T-cell (primary cell): ENCODE measurements around the gene ALPP. TPM values are rescaled to one million over a fixed set of nuclear protein-coding genes. Genes with fewer than 3 reads are reported as not detected.
A peak's percentile ranks its signal among the peaks of the same experiment; 100 is the strongest.

ENCODE experiments used
- ATAC-seq, 4 experiments: fragments of 200-7000 bp in 3 of 4; fragments of 150-1000 bp in 1 of 4; cut with Tn5 transposase; replicated peaks in 1 of 4; 1 replicate in 3 of 4; 2 replicates in 1 of 4; pipeline ENCODE4 v1.10.0; 2021; ENCODE audit warnings: moderate library complexity in 3 of 4, mild to moderate bottlenecking in 2 of 4, moderate number of reproducible peaks in 1 of 4
- CTCF ChIA-PET, 2 donors: fragments of 300-600 bp; sonication (Branson Sonifier 250); formaldehyde crosslinking; loops; one replicate each; lab custom pipeline; 2022; ENCODE audit warnings: antibody characterized with exemption in 2 of 2; lab: Charles Lee
- POLR2A ChIA-PET, 2 donors: fragments of 300-600 bp; sonication (Branson Sonifier 250); formaldehyde crosslinking; loops; one replicate each; lab custom pipeline; 2022; ENCODE audit warnings: antibody characterized with exemption in 2 of 2; lab: Charles Lee
- DNase-seq, 35 experiments: peaks; one replicate each; pipeline versions ENCODE4 v3.0.0 to v3.0.0-alpha.2; 2013 to 2023
- H3K27ac ChIP-seq: one replicate; pipeline ENCODE4 v1.5.1; 2013; ENCODE audit warnings: low read length
- H3K27me3 ChIP-seq, 2 experiments: replicated peaks in 1 of 2; 1 replicate in 1 of 2; 2 replicates in 1 of 2; pipeline versions ENCODE4 v1.6.1 to v1.7.0; 2013; ENCODE audit warnings: low read length in 1 of 2, mixed read lengths in 1 of 2; ENCODE audit not compliant: control insufficient read depth in 2 of 2, insufficient read depth in 2 of 2; ENCODE audit errors: extremely low read depth in 1 of 2
- H3K36me3 ChIP-seq, 2 donors: 1 replicate in 1 of 2; 2 replicates in 1 of 2; pipeline versions ENCODE4 v1.6.1 to v1.7.0; 2013; ENCODE audit warnings: low read length in 1 of 2; ENCODE audit not compliant: control insufficient read depth in 2 of 2, insufficient read depth in 1 of 2; ENCODE audit errors: extremely low read depth in 1 of 2
- H3K4me1 ChIP-seq, 2 experiments: 1 replicate in 1 of 2; 2 replicates in 1 of 2; pipeline versions ENCODE4 v1.6.1 to v1.7.0; 2013; ENCODE audit warnings: low read length in 2 of 2, mixed read lengths in 1 of 2; ENCODE audit not compliant: insufficient read depth in 2 of 2, control insufficient read depth in 1 of 2; ENCODE audit errors: extremely low read depth in 1 of 2
- H3K4me3 ChIP-seq, 2 donors: 1 replicate in 1 of 2; 2 replicates in 1 of 2; pipeline versions ENCODE4 v1.5.1 to v1.7.0; 2013; ENCODE audit warnings: mild to moderate bottlenecking in 2 of 2, low read length in 1 of 2, moderate library complexity in 1 of 2; ENCODE audit not compliant: control insufficient read depth in 1 of 2; ENCODE audit errors: extremely low read depth in 1 of 2
- H3K9me3 ChIP-seq: 2 replicates; pipeline ENCODE4 v1.7.0; 2013
- H3K27ac Mint-ChIP-seq, 2 donors: one replicate each; pipeline ENCODE4 v1.8.0; 2020 to 2021; ENCODE audit warnings: mild to moderate bottlenecking in 2 of 2, mixed read lengths in 2 of 2
- H3K27me3 Mint-ChIP-seq, 2 donors: one replicate each; pipeline ENCODE4 v1.8.0; 2021 to 2022; ENCODE audit warnings: mixed read lengths in 2 of 2
- H3K36me3 Mint-ChIP-seq: one replicate; pipeline ENCODE4 v1.8.0; 2021; ENCODE audit warnings: mixed read lengths
- H3K4me1 Mint-ChIP-seq, 3 donors: one replicate each; pipeline ENCODE4 v1.8.0; 2020 to 2022; ENCODE audit warnings: mixed read lengths in 3 of 3, mild to moderate bottlenecking in 1 of 3
- H3K4me3 Mint-ChIP-seq, 3 donors: one replicate each; pipeline ENCODE4 v1.8.0; 2020 to 2022; ENCODE audit warnings: mild to moderate bottlenecking in 3 of 3, mixed read lengths in 3 of 3, moderate library complexity in 3 of 3
- H3K9me3 Mint-ChIP-seq, 3 donors: one replicate each; pipeline ENCODE4 v1.8.0; 2020 to 2022; ENCODE audit warnings: mixed read lengths in 3 of 3
- WGBS: methylation state at CpG from one replicate; pipeline ENCODE4 v1.1.5; 2013; ENCODE audit warnings: missing lambda C conversion rate; ENCODE audit not compliant: insufficient coverage; 5-methylcytosine and 5-hydroxymethylcytosine counted together
- total RNA-seq, 35 experiments: library from RNA in 6 of 35; stranded (reverse) in 6 of 35; fragments of 120-200 nt in 1 of 35; gene quantifications; one replicate each; pipeline versions ENCODE4 v1.2.1 to v1.2.4 and lab custom pipeline; 2013 to 2026

The ALPP gene
- total RNA-seq, 5 donors from 2014 or later (not counting 1 experiment from before 2014, with no cell fraction given), result 0.16 TPM; not detected in 4

GRCh38 chr2:232347369-232347768 is 31.2 kb upstream of the ALPP start:
- DNase-seq (no peak), ATAC-seq (no peak)
- peaks cover 3 to 33% of the 10 kb centered on the region in 2 experiments for H3K4me1 ChIP-seq
- H3K36me3 ChIP-seq, result no peaks in the 10 kb centered on the region
- 100% methylated on average over 1 of the region's 6 CpGs for whole genome bisulfite sequencing
- CTCF ChIA-PET, result no interaction called here
- H3K9me3 ChIP-seq, result no peaks in the 10 kb centered on the region
- peaks cover 3 to 13% of the 10 kb centered on the region in 2 donors for H3K27me3 Mint-ChIP-seq
- no peak overlapping the region for H3K27ac Mint-ChIP-seq
- H3K4me1 Mint-ChIP-seq, result peaks cover 8 to 14% (median 12%) of the 10 kb centered on the region in 3 donors
- no peaks in the 10 kb centered on the region for H3K9me3 Mint-ChIP-seq
- H3K27ac ChIP-seq, result no peak overlapping the region
- no peak overlapping the region for H3K4me3 ChIP-seq
- H3K27me3 ChIP-seq, result peaks cover 6 to 42% of the 10 kb centered on the region in 2 experiments
- H3K36me3 Mint-ChIP-seq, result no peaks in the 10 kb centered on the region
- POLR2A ChIA-PET, result interaction anchor here in 1 of 2 donors (0.6 kb wide), 1 partner anchor 199 kb away, joined by 8 read pairs; no protein-coding TSS in a partner anchor
- H3K4me3 Mint-ChIP-seq, result no peak overlapping the region

DNA sequence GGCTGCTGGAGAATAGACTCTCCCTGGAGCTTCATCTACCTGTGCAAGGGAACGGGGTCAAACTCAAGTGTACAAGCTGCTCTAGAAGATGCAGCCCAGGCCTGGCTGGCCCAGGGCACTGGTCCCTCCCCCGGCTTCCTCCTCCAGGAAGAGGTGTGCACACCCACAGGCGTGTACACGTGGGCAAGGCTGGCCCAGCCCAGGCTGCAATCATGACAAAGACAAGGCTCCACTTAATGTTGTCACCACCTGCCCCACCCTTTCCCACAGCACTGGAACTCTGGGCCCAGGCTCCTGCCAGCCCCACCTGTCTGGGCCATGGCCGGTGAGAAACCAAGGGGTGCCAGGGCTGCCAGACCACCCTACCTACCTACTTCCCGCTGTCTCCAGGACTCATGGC is 29.6 kb upstream of the ALPP start:
- Histone ChIP-seq H3K36me3 (no peaks in the 10 kb centered on the region), H3K4me3 (no peak overlapping the region), H3K4me1 (peaks cover 3 to 40% of the 10 kb centered on the region in 2 experiments), H3K27me3 (peaks cover 8 to 55% of the 10 kb centered on the region in 2 experiments), H3K9me3 (no peaks in the 10 kb centered on the region), H3K27ac (no peak overlapping the region)
- Mint-ChIP-seq H3K4me1 (peaks cover 0 to 9% (median 8%) of the 10 kb centered on the region in 3 donors), H3K36me3 (no peaks in the 10 kb centered on the region), H3K4me3 (no peak overlapping the region), H3K27ac (no peak overlapping the region), H3K9me3 (no peaks in the 10 kb centered on the region), H3K27me3 (peaks cover 8 to 26% of the 10 kb centered on the region in 2 donors)
- peak in 3 of 4 experiments; percentile 46 to 48 (median 47) for ATAC-seq
- 28% methylated on average over 5 of the region's 6 CpGs for WGBS
- DNase-seq, result no peak
- ChIA-PET CTCF (no interaction called here), POLR2A (no interaction called here)

DNA sequence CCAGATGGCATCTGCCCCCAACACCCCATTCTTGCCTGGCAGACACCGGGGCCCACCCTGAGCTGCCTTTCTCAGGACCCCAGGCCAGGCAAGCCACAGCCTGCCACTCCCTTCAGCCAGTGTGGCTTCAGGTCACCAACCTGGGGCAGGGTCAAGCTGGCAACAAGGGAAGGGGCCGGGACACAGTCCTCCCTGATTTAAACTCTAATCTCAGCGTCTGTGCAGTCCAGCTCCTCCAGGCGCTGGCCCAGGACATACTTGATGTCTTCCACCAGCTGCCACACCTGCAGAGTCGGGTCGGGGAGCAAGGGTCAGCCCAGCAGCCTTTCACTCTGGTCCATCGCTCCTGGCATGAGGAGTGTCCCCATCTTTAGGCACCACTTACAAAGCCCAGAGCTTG is 29.0 kb upstream of the ALPP start:
- ATAC-seq (no peak), DNase-seq (no peak)
- H3K4me3 Mint-ChIP-seq, result no peak overlapping the region

DNA sequence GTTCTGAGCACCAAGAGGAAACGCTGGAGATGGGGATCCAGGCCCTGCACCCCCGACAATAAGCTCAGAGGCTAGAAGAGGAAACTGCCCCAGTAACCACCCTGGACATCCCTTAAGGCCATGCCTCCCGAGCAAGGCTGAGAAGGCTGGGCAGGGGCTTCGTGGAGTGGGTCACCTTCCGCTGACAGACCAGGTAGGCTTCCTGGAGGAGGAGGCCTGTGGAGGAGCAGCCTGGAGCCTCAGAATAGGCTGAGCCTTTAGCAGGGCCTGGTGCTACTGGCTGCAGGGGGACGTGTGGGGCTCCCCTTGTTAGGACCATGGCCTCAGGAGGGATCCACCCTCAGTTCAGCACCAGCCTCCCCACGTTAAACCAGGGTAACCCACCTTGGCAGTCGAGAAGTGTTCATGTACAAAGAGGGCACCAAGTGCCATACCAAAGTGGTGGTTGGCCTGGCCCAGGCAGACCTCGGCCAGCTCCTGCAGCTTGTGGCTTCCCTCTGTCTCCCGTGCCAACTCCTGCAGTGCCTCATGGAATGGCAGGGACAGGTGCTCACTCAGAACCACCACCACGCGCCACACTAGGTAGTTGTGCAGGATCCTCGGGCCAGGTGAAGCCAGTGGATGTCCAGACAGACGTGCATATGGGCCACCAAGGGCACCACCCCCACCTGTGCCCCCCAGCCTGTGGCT is 28.5 kb upstream of the ALPP start:
- H3K27me3 ChIP-seq, result peaks cover 8 to 66% of the 10 kb centered on the region in 2 experiments
- H3K36me3 ChIP-seq, result no peaks in the 10 kb centered on the region
- Mint-ChIP-seq H3K4me1 (peaks cover 0 to 9% (median 8%) of the 10 kb centered on the region in 3 donors), H3K36me3 (no peaks in the 10 kb centered on the region), H3K9me3 (no peaks in the 10 kb centered on the region), H3K4me3 (peak overlapping the region in 1 of 3 donors; percentile 62), H3K27ac (peak overlapping the region in 1 of 2 donors; percentile 11), H3K27me3 (peaks cover 8 to 35% of the 10 kb centered on the region in 2 donors)
- H3K27ac ChIP-seq, result no peak overlapping the region
- H3K9me3 ChIP-seq, result no peaks in the 10 kb centered on the region
- CTCF ChIA-PET, result no interaction called here
- peaks cover 3 to 40% of the 10 kb centered on the region in 2 experiments for H3K4me1 ChIP-seq
- WGBS, result 72% methylated on average over 10 of the region's 14 CpGs
- POLR2A ChIA-PET, result no interaction called here
- ATAC-seq (no peak), DNase-seq (no peak)
- no peak overlapping the region for H3K4me3 ChIP-seq

More for the DNA sequence above, 29.0 kb upstream of the ALPP start:
- Histone ChIP-seq H3K27me3 (peaks cover 8 to 61% of the 10 kb centered on the region in 2 experiments), H3K4me3 (no peak overlapping the region), H3K36me3 (no peaks in the 10 kb centered on the region), H3K27ac (no peak overlapping the region), H3K9me3 (no peaks in the 10 kb centered on the region), H3K4me1 (peaks cover 3 to 40% of the 10 kb centered on the region in 2 experiments)
- peaks cover 0 to 9% (median 8%) of the 10 kb centered on the region in 3 donors for H3K4me1 Mint-ChIP-seq
- H3K27ac Mint-ChIP-seq, result no peak overlapping the region
- 91% methylated on average over 6 of the region's 7 CpGs for WGBS
- H3K9me3 Mint-ChIP-seq, result no peaks in the 10 kb centered on the region
- ChIA-PET POLR2A (no interaction called here), CTCF (no interaction called here)
- no peaks in the 10 kb centered on the region for H3K36me3 Mint-ChIP-seq
- H3K27me3 Mint-ChIP-seq, result peaks cover 8 to 32% of the 10 kb centered on the region in 2 donors

- WGBS, result 9% methylated on average over 62 of the region's 76 CpGs
Measured at GRCh38 chr2:232350804-232351685, 27.5 kb upstream of the ALPP start.

More at GRCh38 chr2:232350804-232351685, 27.5 kb upstream of the ALPP start:
- no peaks in the 10 kb centered on the region for H3K36me3 ChIP-seq
- no peaks in the 10 kb centered on the region for H3K9me3 ChIP-seq
- Mint-ChIP-seq H3K27me3 (peaks cover 8 to 38% of the 10 kb centered on the region in 2 donors), H3K27ac (peak overlapping the region in 1 of 2 donors; percentile 11), H3K4me3 (peak overlapping the region in 1 of 3 donors; percentile 62), H3K4me1 (peaks cover 0 to 9% (median 8%) of the 10 kb centered on the region in 3 donors), H3K36me3 (no peaks in the 10 kb centered on the region), H3K9me3 (no peaks in the 10 kb centered on the region)
- DNase-seq (no peak), ATAC-seq (peak; percentile 5 to 48 (median 40))
- POLR2A ChIA-PET, result no interaction called here
- H3K4me3 ChIP-seq, result peak overlapping the region in 1 of 2 donors; percentile 27
- no peak overlapping the region for H3K27ac ChIP-seq
- CTCF ChIA-PET, result no interaction called here
- peaks cover 8 to 66% of the 10 kb centered on the region in 2 experiments for H3K27me3 ChIP-seq
- peaks cover 3 to 40% of the 10 kb centered on the region in 2 experiments for H3K4me1 ChIP-seq
